C1 segment of cervical spinal cord (tissue), 14 donors: ENCODE results near the gene AEBP2.
"Not testable (repeated sequence)": the region's sequence is repeated elsewhere in the genome, so short reads cannot be mapped to it uniquely, and the experiment has no call there.

Experiments used
- DNase-seq, 14 donors: peaks; one replicate each; lab custom pipeline; 2025; lab: John Stamatoyannopoulos, UW

AEBP2 gene

DNA sequence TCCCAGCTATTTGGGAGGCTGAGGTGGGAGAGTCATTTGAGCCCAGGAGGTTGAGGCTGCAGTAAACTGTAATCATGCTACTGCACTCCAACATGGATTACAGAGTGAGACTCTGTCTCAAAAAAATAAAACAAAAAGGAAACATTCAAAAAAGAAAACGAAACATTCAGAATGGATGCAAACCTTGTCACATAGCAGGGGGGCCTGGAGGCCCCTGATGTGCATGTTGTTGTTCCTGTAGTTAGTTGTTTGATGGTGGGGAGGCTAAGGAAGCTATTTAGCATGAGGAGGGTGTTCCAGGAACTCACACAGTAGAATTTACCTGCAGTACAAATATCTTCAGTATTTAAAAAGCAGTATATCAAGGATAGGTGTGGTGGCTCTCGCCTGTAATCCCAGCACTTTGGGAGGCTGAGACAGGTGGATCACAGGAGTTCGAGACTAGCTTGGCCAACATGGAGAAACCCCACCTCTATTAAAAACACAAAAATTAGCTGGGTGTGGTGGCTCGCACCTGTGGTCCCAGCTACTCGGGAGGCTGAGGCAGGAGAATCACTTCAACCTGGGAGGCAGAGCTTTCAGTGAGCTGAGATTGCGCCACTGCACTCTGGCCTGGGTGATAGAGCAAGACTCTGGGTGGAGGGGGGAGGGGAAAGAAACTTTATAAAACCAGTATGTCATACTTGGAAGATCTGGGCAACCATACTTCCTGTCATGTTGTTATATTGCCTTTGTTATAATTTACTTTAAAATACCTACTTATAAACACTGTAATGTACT, 17.6 kb upstream of the AEBP2 start:
- DNase-seq = no peak

DNA sequence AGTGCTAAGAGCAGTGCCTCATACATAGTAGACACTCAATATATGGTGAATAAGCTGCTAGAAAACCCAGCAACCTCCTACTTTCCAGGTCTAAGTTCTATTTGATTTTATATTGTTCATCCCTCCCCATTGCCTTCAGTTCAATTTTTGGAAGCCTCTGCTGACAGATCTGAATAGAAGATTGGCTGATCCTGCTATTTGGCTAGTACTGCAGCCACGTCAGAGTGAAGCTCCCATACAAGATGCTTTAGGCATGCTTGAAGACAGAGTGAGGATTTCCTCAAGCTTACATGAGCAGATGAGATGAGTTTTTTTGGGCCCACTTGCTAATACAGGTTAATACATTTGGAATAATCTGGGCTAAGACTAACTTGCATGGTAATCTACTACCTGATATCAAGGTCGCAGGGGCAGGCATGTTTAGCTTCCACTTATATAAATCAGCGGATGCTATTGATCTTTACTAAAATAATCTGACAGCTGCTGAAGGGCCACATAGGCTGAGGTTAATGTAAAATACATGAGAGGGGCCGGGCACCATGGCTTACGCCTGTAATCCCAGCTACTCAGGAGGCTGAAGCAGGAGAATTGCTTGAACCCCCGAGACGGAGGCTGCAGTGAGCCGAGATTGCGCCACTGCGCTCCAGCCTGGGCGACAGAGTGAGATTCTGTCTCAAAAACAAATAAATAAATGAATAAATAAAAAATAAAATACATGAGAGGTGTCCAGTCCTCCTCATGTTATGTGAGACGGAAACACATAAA, 15.9 kb upstream of the AEBP2 start:
- no peak for DNase-seq

DNA sequence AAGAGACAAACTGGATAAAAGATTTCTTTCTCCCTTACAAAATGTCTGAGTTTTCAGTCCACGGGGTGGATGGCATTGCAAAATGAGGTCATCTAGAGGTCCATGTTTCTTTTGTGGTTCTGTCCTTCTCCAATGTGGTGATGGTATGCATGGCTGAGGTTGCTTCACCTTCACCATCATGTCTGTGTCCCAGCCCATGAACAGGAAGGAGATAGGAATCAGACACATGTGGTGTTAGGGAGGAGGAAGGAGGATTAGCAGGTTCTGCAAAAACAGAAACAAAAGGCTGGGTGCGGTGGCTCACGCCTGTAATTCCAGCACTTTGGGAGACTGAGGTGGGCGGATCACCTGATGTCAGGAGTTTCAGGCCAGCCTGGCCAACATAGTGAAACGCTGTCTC, 11.0 kb upstream of the AEBP2 start:
- DNase-seq = no peak

DNA sequence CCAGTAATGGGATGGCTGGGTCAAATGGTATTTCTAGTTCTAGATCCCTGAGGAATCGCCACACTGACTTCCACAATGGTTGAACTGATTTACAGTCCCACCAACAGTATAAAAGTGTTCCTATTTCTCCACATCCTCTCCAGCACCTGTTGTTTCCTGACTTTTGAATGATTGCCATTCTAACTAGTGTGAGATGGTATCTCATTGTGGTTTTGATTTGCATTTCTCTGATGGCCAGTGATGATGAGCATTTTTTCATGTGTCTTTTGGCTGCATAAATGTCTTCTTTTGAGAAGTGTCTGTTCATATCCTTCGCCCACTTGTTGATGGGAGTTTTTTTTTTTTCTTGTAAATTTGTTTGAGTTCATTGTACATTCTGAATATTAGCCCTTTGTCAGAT, 9.8 kb upstream of the AEBP2 start:
- DNase-seq = not testable (repeated sequence)

DNA sequence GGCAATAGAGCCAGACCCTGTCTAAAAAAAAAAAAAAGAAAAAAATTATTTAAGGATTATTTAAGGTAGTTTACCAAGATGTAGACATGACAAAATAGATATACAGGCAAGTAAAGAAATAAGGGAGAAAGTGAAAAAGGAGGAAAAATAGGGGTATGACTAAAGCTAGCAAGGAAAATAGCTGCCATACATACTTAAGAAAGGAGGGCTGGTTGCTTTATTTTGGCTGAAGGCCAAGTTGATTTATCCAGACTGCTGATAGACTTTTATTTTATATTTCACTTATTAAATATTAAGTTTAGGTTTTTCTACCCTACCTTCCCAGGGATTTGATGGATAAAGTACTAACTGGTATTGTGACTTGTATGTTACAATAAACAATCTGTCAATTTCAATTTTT, 8.3 kb upstream of the AEBP2 start:
- no peak for DNase-seq

DNA sequence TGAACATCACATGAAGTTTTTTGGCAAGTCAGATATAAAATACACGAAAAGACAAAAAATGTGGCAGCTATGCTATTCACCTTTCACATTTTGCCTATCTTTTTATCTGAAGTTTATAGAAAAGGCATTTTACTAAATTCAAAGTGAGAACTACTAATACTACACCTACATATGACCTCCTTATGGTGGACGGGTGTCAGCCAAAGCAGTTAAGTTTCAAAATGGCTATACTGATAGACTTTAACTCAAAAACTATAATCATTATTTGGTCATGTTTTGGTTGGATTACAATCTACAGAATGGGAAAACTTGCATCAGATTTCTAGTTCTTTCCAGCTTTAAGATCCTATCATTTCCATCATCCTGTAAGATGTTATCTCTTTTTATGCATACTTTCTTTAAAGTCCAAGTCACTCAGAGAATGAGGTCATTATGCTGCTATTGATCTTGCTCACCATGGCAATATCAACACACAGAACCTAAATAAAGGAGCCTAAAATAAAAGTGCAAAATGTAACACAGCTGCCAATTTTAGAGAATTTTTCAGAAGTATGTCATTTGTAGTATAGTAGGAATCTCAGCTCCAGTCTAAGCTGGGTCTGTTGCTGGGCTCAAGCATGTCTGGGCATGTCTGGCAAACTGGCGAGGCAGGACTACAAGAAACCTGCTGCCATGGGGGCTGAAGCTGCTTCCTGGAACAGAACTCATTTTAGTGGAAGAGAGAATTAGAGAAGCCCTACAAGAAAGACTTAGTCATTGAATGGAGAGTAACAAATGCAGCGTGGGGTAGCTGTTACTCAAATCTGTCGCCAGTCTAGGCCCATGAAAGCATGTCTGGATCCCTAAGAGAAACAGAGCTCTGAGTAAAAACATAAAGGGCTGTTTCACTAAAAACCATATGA, 7.6 kb upstream of the AEBP2 start:
- DNase-seq = peak in 2 of 14 donors; percentile 12 to 15

DNA sequence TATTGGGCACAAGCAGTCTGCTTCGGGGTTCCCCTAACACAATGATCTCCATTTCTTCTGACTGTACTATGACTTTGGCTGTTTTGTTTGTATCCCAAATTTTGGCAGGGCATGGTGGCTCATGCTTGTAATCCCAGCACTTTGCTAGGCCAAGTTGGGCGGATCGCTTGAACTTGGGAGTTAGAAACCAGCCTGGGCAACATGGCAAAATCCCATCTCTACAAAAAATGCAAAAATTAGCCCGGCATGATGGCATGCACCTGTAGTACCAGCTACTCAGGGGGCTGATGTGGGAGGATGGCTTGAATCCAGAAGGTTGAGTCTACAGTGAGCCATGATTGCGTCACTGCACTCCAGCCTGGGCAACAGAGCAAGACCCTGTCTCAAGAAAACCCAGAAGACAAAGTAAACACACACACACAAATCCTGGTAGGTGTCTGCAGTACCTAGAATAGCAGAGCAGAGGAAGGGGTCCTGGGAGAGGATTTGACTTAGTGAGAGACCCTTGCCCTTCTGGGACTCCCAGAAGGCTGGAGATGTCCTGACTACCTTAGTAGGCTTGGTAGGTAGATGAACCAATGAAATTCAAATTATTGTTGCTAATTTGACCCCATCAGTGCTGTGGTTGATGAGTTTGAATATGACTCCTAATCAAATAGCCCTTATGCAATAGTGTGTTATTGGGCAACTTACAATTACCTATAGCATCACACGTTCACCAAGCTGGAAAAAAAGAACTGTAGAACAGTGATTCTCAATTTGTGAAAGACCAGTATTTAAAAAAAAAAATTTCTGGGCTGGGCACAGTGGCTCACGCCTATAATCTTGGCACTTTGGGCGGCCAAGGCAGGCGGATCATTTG, 6.8 kb upstream of the AEBP2 start:
- DNase-seq = no peak

DNA sequence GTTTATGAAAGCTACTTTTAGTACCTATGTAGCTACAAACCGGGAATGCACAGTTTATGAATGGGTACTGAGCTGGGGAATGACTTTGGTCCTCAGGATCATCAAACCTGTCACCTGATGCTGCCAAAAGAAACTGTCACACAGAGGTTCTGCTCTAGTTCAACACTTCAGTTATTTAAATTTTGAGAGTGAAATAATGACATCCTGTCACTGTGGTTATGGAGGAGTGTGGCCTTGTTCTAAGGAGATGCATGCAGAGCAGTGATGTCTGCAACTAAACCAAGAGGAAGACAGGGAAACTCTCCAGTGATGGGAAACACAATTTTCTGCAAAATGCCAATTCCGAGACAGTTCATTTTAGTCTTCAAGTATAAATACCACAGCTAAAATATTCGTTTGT, 4.8 kb upstream of the AEBP2 start:
- DNase-seq = no peak

DNA sequence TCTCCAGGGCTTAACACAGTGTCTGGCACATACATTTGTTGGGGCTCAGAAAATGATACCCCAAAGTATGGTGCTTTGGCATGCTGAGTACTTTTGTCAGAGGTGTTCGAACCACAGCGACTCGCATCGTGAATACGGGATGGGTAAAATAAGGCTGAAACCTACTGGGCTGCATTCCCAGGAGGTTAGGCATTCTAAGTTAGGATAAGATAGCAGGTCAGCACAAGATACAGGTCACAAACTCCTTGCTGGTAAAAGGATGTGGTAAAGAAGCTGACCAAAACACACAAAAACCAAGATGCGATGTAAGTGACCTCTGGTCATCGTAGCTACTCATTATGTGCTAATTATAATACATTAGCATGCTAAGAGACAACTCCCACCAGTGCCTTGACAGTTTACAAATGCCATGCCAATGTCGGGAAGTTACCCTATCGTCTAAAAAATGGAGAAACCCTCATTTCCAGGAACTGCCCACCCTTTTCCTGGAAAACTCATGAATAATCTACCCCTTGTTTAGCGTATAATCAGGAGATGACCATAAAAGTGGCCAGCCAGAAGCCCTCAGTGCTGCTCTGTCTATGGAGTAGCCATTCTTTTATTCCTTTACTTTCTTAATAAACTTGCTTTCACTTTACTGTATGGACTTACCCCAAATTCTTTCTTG, 3.3 kb upstream of the AEBP2 start:
- no peak for DNase-seq

DNA sequence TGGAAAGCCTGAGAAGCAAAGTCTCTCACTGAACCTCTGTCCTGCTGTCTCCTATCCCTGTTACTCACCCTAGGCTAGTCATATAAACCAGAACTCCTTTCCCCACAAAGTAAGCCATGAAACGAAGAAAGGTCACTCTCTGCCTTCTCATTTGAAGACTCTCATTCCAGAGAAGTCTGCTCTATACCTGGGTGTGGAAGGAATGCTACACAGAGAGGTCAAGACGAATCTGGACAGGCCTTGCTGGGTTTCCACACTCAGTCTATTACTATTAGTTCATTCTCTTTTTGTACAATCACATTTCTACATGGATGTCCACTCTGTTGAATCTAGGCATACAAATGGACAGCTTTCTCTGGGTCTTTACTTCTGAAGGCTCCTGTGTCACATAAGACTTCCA, 2.4 kb upstream of the AEBP2 start:
- DNase-seq = no peak

DNA sequence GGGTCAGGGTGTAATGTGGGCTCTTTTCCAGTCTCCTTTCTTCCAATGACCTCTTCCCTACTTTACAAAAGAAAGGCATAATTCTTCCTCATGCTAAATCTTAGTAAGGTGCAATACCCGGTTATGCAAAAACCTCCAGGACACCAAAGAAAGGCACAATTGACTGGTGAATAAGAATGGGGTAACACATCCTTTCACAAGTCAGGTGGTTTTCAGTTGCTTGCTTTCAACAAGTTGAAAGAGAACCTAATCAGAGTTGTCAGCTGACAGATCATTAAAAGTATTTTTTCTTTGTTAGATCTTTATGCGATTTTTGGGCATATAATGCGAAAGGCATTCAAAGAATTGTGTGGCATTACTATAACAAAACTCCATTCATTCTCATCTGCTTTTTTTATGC, 1.3 kb upstream of the AEBP2 start:
- DNase-seq = no peak

DNA sequence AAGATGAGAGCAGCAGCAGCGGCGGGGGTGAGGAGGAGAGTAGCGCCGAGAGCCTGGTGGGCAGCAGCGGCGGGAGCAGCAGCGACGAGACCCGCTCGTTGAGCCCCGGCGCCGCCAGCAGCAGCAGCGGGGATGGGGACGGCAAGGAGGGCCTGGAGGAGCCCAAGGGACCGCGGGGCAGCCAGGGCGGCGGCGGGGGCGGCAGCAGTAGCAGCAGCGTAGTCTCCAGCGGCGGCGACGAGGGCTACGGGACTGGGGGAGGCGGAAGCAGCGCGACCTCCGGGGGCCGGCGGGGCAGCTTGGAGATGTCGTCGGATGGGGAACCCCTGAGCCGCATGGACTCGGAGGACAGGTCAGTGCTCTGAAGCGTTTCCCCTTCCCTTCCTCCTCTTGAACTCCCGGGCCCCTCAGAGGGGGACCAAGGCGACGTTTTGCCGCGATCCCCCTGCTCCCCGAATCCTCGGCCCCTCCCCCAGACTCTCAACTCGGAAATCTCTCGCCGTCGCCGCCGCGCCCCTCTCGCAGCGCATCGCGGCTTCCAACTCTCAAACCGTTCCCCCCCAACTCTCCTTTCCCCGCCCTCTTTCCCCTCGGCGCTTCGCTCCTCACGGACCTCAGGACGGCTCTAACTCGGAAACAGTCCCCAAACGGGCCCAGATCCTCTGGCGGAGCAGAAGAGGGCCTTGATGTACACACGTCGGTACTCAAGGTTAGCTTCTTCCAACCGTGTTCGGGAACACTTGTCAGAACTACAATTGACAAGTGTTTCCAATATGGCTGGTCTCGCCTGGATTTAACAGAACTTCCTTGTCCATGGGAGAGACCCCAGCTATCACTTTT, 947 bp downstream of the AEBP2 start:
- DNase-seq = peak in 12 of 14 donors; percentile 31 to 73 (median 53)

DNA sequence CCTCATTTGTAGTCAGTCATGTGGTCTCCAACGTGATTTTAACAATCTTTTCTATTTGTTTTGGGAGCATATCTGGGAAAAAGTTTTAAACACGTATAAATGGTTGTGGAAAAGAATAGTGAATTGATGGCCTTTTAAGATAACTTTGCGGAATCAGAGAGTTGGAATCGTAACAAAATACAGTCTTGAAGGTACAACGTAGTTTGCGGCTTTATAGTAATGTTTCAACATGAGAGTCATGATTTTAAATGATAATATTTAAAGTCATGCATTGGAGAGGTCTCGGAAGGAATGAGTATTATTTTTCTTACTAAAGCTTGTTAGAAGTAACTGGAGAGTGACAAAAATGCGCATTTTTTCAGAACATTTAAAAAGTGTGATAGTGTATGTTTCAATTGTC, 1.6 kb downstream of the AEBP2 start:
- no peak for DNase-seq

DNA sequence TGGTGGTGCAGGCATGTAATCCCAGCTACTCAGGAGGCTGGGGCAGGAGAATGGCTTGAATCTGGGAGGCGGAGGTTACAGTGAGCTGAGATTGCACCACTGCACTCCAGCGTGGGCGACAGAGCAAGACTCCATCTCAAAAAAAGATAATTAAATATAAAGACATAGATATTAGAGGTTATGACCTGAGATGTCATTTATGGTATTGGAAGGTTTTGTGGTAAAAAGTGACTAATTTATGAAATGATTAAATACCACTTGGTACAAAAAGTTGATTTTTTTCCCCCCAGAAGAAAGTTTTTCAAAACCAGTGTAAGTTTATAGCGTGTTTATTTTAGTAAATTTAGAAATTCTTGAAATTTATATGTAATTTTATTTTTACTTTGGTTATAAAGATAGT, 4.3 kb downstream of the AEBP2 start:
- DNase-seq = no peak

DNA sequence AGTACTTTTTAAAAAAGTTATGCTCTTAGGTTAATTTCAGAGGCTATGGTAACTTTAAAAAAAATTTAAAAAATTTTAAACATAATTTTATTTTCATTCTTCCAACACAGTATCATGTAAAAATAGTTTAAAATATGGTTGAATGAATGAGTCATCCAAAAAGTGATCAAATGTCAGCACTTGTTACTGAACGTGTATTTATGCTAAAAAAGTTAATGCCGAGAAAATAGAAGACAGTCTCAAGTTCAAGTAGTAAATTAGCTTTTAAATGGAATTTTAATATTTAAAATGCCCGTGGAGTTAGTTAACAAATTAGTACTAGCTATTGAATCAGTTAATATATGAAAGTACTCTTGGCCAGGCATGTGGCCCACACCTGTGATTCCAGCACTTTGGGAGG, 4.8 kb downstream of the AEBP2 start:
- DNase-seq = no peak

DNA sequence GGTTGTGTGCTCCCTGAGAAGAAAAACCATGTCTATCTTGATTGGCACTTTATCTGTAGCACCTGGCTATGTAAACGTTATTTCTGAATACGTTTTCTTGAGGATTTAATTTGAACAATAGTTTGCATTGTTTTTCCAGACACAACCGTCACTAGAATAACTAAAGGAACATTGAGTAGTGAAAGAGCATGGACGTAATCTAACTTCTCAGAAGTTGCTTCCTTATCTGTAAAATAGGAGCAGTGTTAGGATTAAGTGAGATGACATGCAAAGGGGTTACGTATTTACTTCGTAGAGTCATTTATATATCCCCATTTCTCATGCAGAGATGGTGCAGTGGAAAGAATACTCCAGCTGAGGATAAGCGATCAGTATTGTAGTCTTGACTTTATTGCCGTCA, 8.1 kb downstream of the AEBP2 start:
- DNase-seq = no peak

DNA sequence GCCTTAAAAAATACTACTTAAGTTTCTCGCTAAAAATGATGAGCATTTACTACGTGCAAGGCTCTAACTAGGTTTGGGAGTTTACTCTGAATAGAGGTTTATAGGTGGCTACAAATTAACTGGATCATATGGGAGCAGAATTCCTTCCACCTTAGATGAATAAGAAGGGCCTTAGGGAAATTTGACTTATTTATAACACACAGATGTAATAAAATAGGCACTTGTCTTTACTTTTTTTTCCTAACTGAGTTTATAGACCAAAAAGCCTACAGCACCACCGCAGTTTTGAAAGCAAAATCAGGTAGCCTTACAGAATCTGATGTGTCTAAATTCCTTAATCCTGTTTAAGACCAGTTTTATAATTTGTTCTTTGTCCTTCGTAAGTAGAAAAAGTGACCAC, 10.5 kb downstream of the AEBP2 start:
- DNase-seq = no peak

DNA sequence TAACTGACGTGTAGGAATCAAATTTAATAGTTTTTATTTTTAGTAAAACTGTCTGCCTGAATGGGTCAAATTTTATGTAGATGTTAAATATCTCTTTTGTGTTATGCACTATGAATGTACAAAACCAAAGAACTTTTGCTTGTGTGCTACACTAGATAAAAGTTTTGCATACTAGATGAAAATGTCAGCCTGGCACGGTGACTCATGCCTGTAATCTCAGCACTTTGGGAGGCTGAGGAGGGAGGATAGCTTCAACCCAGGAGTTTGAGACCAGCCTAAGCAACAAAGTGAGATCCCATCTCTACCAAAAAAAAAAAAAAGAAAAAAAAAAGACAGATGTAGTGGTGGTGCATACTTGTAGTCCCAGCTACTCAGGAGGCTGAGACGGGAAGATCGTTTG, 11.1 kb downstream of the AEBP2 start:
- DNase-seq = no peak

DNA sequence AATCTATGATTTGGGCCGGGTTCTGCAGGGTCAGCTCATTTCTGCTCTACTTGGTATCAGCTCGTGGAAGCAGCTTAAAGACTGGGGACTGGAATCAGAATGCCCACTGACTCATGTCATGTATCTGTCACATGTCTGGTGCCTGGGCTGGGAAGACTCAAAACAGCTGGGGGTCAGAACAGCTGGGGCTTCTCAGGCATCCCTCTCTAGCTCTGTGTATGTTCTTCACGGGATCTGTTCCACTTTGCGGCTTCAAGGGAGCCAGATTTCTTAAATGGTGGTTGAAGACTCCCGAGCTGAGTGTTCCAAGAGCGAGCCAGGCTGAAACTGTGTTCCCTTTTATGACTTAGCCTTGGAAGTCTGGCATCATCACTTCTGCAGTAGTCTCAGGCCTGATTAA, 11.9 kb downstream of the AEBP2 start:
- peak in 1 of 14 donors; percentile 6 for DNase-seq

DNA sequence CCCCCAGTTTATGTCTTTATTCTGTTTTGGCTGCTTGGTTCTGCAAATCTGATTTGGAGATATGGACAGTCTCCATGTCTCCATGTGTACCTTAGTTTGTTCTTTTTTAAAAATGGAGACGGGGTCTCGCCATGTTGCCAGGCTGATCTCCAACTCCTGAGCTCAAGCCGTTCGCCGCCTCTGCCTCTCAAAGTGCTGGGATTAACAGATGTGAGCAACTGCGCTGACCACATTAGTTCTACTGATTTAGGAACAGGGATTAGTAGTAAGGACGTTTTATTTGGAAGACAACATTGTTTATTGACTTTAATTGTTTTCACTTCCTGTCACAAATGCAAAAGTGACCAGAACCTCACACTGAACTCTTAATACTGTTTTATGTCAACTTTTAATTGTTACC, 14.7 kb downstream of the AEBP2 start:
- no peak for DNase-seq
